Fibroblast of the aortic adventitia (primary cell): Measurements from ENCODE around the gene CRYGN. TPM values are rescaled to one million over a fixed set of nuclear protein-coding genes. Genes with fewer than 3 reads are reported as not detected.
A peak's percentile ranks its signal among the peaks of the same experiment; 100 is the strongest.

Source experiments
- DNase-seq: peaks from one replicate; pipeline ENCODE4 v3.0.0-alpha.2; 2010; ENCODE audit warnings: low read depth
- H3K4me3 ChIP-seq: 2 replicates; pipeline ENCODE4 v1.5.1; 2011; ENCODE audit warnings: low read depth, mild to moderate bottlenecking, control low read depth, low read length, moderate library complexity
- CTCF ChIP-seq: IDR thresholded peaks from 2 replicates; pipeline ENCODE4 v1.5.1; 2011; ENCODE audit warnings: mild to moderate bottlenecking, low read length, control low read depth, inconsistent platforms; ENCODE audit not compliant: insufficient read depth
- total RNA-seq: library from RNA; depleted of rRNA; stranded (reverse); fragments of >200 nt; gene quantifications from 2 replicates; pipeline ENCODE4 v1.2.3, GENCODE V29; 2012; ENCODE audit warnings: low replicate concordance

The CRYGN gene
- total RNA-seq, 1 donor = 0.09 TPM

GRCh38 chr7:151435971-151436370 is 4.0 kb downstream of the CRYGN start:
- no peak for DNase-seq
- no peak overlapping the region for H3K4me3 ChIP-seq
- no peak for TF ChIP-seq CTCF

GRCh38 chr7:151435103-151435916 is 4.6 kb downstream of the CRYGN start:
- H3K4me3 ChIP-seq = no peak overlapping the region
- TF ChIP-seq CTCF = no peak
- no peak for DNase-seq

GRCh38 chr7:151434549-151434948 is 5.4 kb downstream of the CRYGN start:
- TF ChIP-seq CTCF = no peak
- H3K4me3 ChIP-seq = no peak overlapping the region
- no peak for DNase-seq

GRCh38 chr7:151433721-151434400 is 6.1 kb downstream of the CRYGN start:
- no peak for TF ChIP-seq CTCF
- H3K4me3 ChIP-seq = no peak overlapping the region
- no peak for DNase-seq

GRCh38 chr7:151432658-151433521 is 7.1 kb downstream of the CRYGN start:
- no peak for DNase-seq
- TF ChIP-seq CTCF = peak; percentile 29
- H3K4me3 ChIP-seq = no peak overlapping the region

- DNase-seq = no peak
- H3K4me3 ChIP-seq = no peak overlapping the region
- TF ChIP-seq CTCF = no peak
Observed at GRCh38 chr7:151431768-151432311, 8.1 kb downstream of the CRYGN start.
